Lung (tissue), 13 donors: ENCODE results near the gene SPRYD3. TPM values are rescaled to one million over a fixed set of nuclear protein-coding genes. Genes with fewer than 3 reads are reported as not detected.

Experiments used
- ATAC-seq: fragments of 200-7000 bp; cut with Tn5 transposase; one replicate; pipeline ENCODE4 v1.9.1; 2020; ENCODE audit warnings: moderate number of reproducible peaks; ENCODE audit not compliant: insufficient read depth, low FRiP score
- DNase-seq, 3 donors: peaks; one replicate each; pipeline ENCODE4 v3.0.0-alpha.2; 2013 to 2017
- H3K27ac ChIP-seq, 2 donors: one replicate each; pipeline ENCODE4 v1.5.1; 2013; ENCODE audit warnings: mild to moderate bottlenecking in 2 of 2, moderate library complexity in 2 of 2, control low read depth in 1 of 2, inconsistent platforms in 1 of 2, low read depth in 1 of 2, low read length in 1 of 2
- H3K27me3 ChIP-seq, 3 donors: one replicate each; pipeline ENCODE4 v1.5.1; 2013; ENCODE audit warnings: low read length in 2 of 3; ENCODE audit not compliant: control insufficient read depth in 3 of 3, insufficient read depth in 3 of 3
- H3K36me3 ChIP-seq, 4 donors: one replicate each; pipeline ENCODE4 v1.5.1; 2013; ENCODE audit warnings: low read length in 4 of 4, mild to moderate bottlenecking in 1 of 4, moderate library complexity in 1 of 4; ENCODE audit not compliant: control insufficient read depth in 4 of 4, insufficient read depth in 4 of 4
- H3K4me1 ChIP-seq, 5 donors: one replicate each; pipeline ENCODE4 v1.5.1; 2013; ENCODE audit warnings: low read length in 5 of 5, mild to moderate bottlenecking in 2 of 5, moderate library complexity in 1 of 5; ENCODE audit not compliant: control insufficient read depth in 5 of 5, insufficient read depth in 5 of 5
- H3K4me3 ChIP-seq: one replicate; pipeline ENCODE4 v1.5.1; 2013; ENCODE audit warnings: mild to moderate bottlenecking, control low read depth, moderate library complexity
- H3K9ac ChIP-seq, 2 donors: one replicate each; pipeline ENCODE4 v1.5.1; 2013; ENCODE audit warnings: low read length in 2 of 2, control low read depth in 1 of 2; ENCODE audit not compliant: insufficient read depth in 1 of 2
- H3K9me3 ChIP-seq, 4 donors: one replicate each; pipeline ENCODE4 v1.5.1; 2013; ENCODE audit warnings: low read length in 3 of 4, mild to moderate bottlenecking in 1 of 4, moderate library complexity in 1 of 4; ENCODE audit not compliant: control insufficient read depth in 4 of 4, insufficient read depth in 3 of 4
- WGBS, 2 donors: extraction: QIAGEN DNeasy Blood & Tissue Kit; methylation state at CpG; one replicate each; pipeline ENCODE4 v1.1.7; 2013; 5-methylcytosine and 5-hydroxymethylcytosine counted together
- polyA plus RNA-seq, 2 donors: library from polyadenylated mRNA; stranded (reverse); fragments of 200-250 nt; gene quantifications; one replicate each; pipeline ENCODE4 v1.2.1, GENCODE V29; 2013
- small RNA-seq: library from RNA; depleted of rRNA; stranded (forward); fragments of <200 nt; gene quantifications from one replicate; pipeline ENCODE3, GENCODE V24; 2014; ENCODE audit warnings: low replicate concordance
- total RNA-seq, 2 donors: library from RNA; depleted of rRNA in 1 of 2; stranded (reverse); fragments of >200 nt in 1 of 2; gene quantifications; one replicate each; pipeline ENCODE4 v1.2.1, GENCODE V29; 2014 to 2021
- TF ChIP-seq, protein P1 (sequence below): IDR thresholded peaks from 2 replicates; pipeline ENCODE4 v1.5.1; 2012; ENCODE audit warnings: mild to moderate bottlenecking; ENCODE audit errors: control extremely low read depth, extremely low read depth
- donor health status: control.
- donor health status: control.
- donor health status: Bipolar disorder and iron deficiency.
- donor health status: healthy.
- donor health status: DM: yes; HTN: yes; CAD: no.

Gene SPRYD3
- total and polyA plus RNA-seq, 4 donors = 17.1 to 60.2 (median 34.9) TPM

DNA sequence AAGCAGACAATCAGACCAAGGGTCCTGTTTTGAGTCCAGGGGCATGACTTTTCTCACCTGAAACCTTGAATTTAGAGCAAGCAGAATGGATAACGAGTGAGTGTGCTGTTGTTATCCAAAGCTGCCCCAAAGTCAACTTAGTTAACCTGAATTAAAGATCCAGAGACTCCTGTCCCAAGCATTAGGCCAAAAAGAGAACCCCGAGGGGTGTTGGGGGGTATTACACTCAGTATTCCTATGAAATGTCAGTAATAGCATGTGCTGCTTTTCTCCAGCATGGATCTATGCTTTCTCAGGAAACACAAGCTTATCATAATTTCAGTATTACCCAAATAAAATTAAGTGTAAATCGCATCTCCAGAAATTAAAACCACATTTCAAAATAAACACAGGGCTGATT, 53.9 kb downstream of the SPRYD3 start:
- H3K4me1 ChIP-seq = no peaks in the 10 kb centered on the region
- 85 to 86% methylated on average over 3 of the region's 3 CpGs for WGBS, 2 donors
- no peak overlapping the region for H3K27ac ChIP-seq
- ATAC-seq = no peak
- H3K36me3 ChIP-seq = peaks cover 38 to 51% (median 41%) of the 10 kb centered on the region in 4 donors
- no peaks in the 10 kb centered on the region for H3K9me3 ChIP-seq
- no peak overlapping the region for H3K4me3 ChIP-seq
- H3K27me3 ChIP-seq = no peaks in the 10 kb centered on the region
- DNase-seq = no peak
- TF ChIP-seq, protein P1, sequence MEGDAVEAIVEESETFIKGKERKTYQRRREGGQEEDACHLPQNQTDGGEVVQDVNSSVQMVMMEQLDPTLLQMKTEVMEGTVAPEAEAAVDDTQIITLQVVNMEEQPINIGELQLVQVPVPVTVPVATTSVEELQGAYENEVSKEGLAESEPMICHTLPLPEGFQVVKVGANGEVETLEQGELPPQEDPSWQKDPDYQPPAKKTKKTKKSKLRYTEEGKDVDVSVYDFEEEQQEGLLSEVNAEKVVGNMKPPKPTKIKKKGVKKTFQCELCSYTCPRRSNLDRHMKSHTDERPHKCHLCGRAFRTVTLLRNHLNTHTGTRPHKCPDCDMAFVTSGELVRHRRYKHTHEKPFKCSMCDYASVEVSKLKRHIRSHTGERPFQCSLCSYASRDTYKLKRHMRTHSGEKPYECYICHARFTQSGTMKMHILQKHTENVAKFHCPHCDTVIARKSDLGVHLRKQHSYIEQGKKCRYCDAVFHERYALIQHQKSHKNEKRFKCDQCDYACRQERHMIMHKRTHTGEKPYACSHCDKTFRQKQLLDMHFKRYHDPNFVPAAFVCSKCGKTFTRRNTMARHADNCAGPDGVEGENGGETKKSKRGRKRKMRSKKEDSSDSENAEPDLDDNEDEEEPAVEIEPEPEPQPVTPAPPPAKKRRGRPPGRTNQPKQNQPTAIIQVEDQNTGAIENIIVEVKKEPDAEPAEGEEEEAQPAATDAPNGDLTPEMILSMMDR = no peak
- no peak overlapping the region for H3K9ac ChIP-seq

DNA sequence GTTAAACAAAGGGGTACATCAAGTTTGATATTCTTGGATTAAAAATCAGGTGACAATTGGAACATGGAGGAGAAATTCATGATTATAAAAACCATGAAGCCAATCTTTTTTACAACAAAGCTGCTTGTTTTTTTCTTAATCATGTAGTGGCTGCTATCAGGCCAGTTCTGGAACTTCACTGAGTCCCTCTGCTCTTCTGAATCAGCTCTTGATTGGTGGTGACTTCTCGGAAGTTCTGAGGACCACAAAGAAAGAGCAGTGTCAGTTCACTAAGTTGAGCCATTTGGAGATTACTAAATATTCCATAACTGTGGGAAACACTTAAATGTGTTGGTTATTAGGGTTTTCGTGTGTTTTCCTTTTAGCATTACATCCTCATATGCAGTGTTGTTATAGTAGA, 64.5 kb downstream of the SPRYD3 start:
- H3K4me1 ChIP-seq = peaks cover 0 to 3% (median 0%) of the 10 kb centered on the region in 5 donors

More for the DNA sequence above, 64.5 kb downstream of the SPRYD3 start:
- no peak for DNase-seq
- TF ChIP-seq, protein P1 = no peak
- no peaks in the 10 kb centered on the region for H3K27me3 ChIP-seq
- H3K9ac ChIP-seq = no peak overlapping the region
- ATAC-seq = no peak
- WGBS, 2 donors = 81 to 89% methylated on average over 2 of the region's 2 CpGs
- no peak overlapping the region for H3K27ac ChIP-seq
- peaks cover under 1 to 22% (median 11%) of the 10 kb centered on the region in 4 donors for H3K36me3 ChIP-seq
- H3K9me3 ChIP-seq = no peaks in the 10 kb centered on the region
- no peak overlapping the region for H3K4me3 ChIP-seq

Small RNA genes lying within 50 kb of the gene (small RNA-seq; reads per million reads assigned to genes)
- not detected for gene MIR6757

Other genes with a start within 250 kb of the SPRYD3 start
- under 1 TPM in 1 of 2 donors, not detected in 1; 0.12 TPM for gene KRT79, start 245.1 kb downstream of the SPRYD3 start, total RNA-seq
- 1 to 10 TPM in 1 of 2 donors, under 1 TPM in 1; 0.02 to 1.5 TPM for gene KRT79, start 245.1 kb downstream of the SPRYD3 start, polyA plus RNA-seq
- not detected for gene KRT78, start 230.4 kb downstream of the SPRYD3 start, total RNA-seq
- gene KRT78, start 230.4 kb downstream of the SPRYD3 start, polyA plus RNA-seq = under 1 TPM; 0.02 to 0.65 TPM
- gene KRT8, start 174.3 kb downstream of the SPRYD3 start, total RNA-seq = 100 to 1,000 TPM; 150 to 639 TPM
- gene KRT8, start 174.3 kb downstream of the SPRYD3 start, polyA plus RNA-seq = 100 to 1,000 TPM; 425 to 538 TPM
- gene KRT18, start 130.3 kb downstream of the SPRYD3 start, total RNA-seq = 100 to 1,000 TPM; 165 to 434 TPM
- 100 to 1,000 TPM; 358 to 571 TPM for gene KRT18, start 130.3 kb downstream of the SPRYD3 start, polyA plus RNA-seq
- 100 to 1,000 TPM; 301 to 684 TPM for gene EIF4B, start 72.9 kb downstream of the SPRYD3 start, total RNA-seq
- 100 to 1,000 TPM in 1 of 2 donors, 10 to 100 TPM in 1; 81.9 to 139 TPM for gene EIF4B, start 72.9 kb downstream of the SPRYD3 start, polyA plus RNA-seq
- 100 to 1,000 TPM in 1 of 2 donors, 10 to 100 TPM in 1; 56.7 to 182 TPM for gene TNS2, start 29.3 kb downstream of the SPRYD3 start, total RNA-seq
- 100 to 1,000 TPM in 1 of 2 donors, 10 to 100 TPM in 1; 72.8 to 138 TPM for gene TNS2, start 29.3 kb downstream of the SPRYD3 start, polyA plus RNA-seq
- 10 to 100 TPM; 16.0 to 42.5 TPM for gene IGFBP6, start 18.3 kb upstream of the SPRYD3 start, total RNA-seq
- gene IGFBP6, start 18.3 kb upstream of the SPRYD3 start, polyA plus RNA-seq = 10 to 100 TPM; 15.9 to 75.0 TPM
- gene SOAT2, start 24.1 kb upstream of the SPRYD3 start, total RNA-seq = under 1 TPM in 1 of 2 donors, not detected in 1; 0.21 TPM
- gene SOAT2, start 24.1 kb upstream of the SPRYD3 start, polyA plus RNA-seq = under 1 TPM; 0.06 to 0.10 TPM
- 10 to 100 TPM; 28.0 to 37.4 TPM for gene ZNF740, start 101.3 kb upstream of the SPRYD3 start, total RNA-seq
- 1 to 10 TPM; 7.8 to 8.6 TPM for gene ZNF740, start 101.3 kb upstream of the SPRYD3 start, polyA plus RNA-seq
- gene CSAD, start 101.5 kb upstream of the SPRYD3 start, total RNA-seq = 10 to 100 TPM; 30.1 to 48.8 TPM
- 10 to 100 TPM; 21.7 to 36.5 TPM for gene CSAD, start 101.5 kb upstream of the SPRYD3 start, polyA plus RNA-seq
- 1 to 10 TPM; 2.3 to 7.9 TPM for gene ITGB7, start 127.9 kb upstream of the SPRYD3 start, total RNA-seq
- gene ITGB7, start 127.9 kb upstream of the SPRYD3 start, polyA plus RNA-seq = 1 to 10 TPM; 3.9 to 6.1 TPM
- 10 to 100 TPM; 27.8 to 29.7 TPM for gene RARG, start 152.8 kb upstream of the SPRYD3 start, total RNA-seq
- gene RARG, start 152.8 kb upstream of the SPRYD3 start, polyA plus RNA-seq = 10 to 100 TPM; 12.0 to 14.2 TPM
- 1 to 10 TPM; 2.0 to 6.7 TPM for gene ESPL1, start 188.9 kb upstream of the SPRYD3 start, total RNA-seq
- under 1 TPM; 0.77 to 0.97 TPM for gene ESPL1, start 188.9 kb upstream of the SPRYD3 start, polyA plus RNA-seq
- 100 to 1,000 TPM; 351 to 361 TPM for gene PFDN5, start 216.2 kb upstream of the SPRYD3 start, total RNA-seq
- gene PFDN5, start 216.2 kb upstream of the SPRYD3 start, polyA plus RNA-seq = 1,000 to 10,000 TPM in 1 of 2 donors, 100 to 1,000 TPM in 1; 649 to 1,722 TPM
- 10 to 100 TPM; 22.1 to 63.5 TPM for gene MYG1, start 220.3 kb upstream of the SPRYD3 start, total RNA-seq
- gene MYG1, start 220.3 kb upstream of the SPRYD3 start, polyA plus RNA-seq = 10 to 100 TPM; 56.1 to 88.9 TPM
- 10 to 100 TPM; 51.4 to 51.7 TPM for gene AAAS, start 242.2 kb upstream of the SPRYD3 start, total RNA-seq
- gene AAAS, start 242.2 kb upstream of the SPRYD3 start, polyA plus RNA-seq = 10 to 100 TPM; 29.7 to 37.0 TPM